Upper lobe of left lung (tissue), 6 donors: ENCODE data around the gene CAMK2N1. TPM values are rescaled to one million over a fixed set of nuclear protein-coding genes. Genes with fewer than 3 reads are reported as not detected.
A peak's percentile ranks its signal among the peaks of the same experiment; 100 is the strongest.

Experiments used
- ATAC-seq, 2 donors: fragments of 200-7000 bp; cut with Tn5 transposase; one replicate each; pipeline ENCODE4 v1.9.1; 2022; ENCODE audit warnings: mild to moderate bottlenecking in 2 of 2, moderate library complexity in 2 of 2; ENCODE audit not compliant: low FRiP score in 2 of 2
- DNase-seq, 2 donors: peaks; one replicate each; pipeline ENCODE4 v3.0.0-alpha.2; 2019 to 2020
- H3K27ac ChIP-seq, 4 donors: fragments of 200-600 bp; sonication (generic); one replicate each; pipeline ENCODE4 v1.5.1; 2016 to 2019
- H3K27me3 ChIP-seq, 4 donors: fragments of 200-600 bp; sonication (generic); one replicate each; pipeline ENCODE4 v1.5.1; 2017 to 2019
- H3K36me3 ChIP-seq, 4 donors: fragments of 200-600 bp; sonication (generic); one replicate each; pipeline ENCODE4 v1.5.1; 2016 to 2019
- H3K4me1 ChIP-seq, 4 donors: fragments of 200-600 bp; sonication (generic); one replicate each; pipeline ENCODE4 v1.5.1; 2018 to 2019
- H3K4me3 ChIP-seq, 4 donors: fragments of 200-600 bp; sonication (generic); one replicate each; pipeline ENCODE4 v1.5.1; 2017 to 2019; ENCODE audit warnings: mild to moderate bottlenecking in 2 of 4, moderate library complexity in 1 of 4
- H3K9me3 ChIP-seq, 4 donors: fragments of 200-600 bp; sonication (generic); one replicate each; pipeline ENCODE4 v1.5.1; 2018 to 2019
- EP300 ChIP-seq, 4 donors: sonication (generic); formaldehyde crosslinking; IDR thresholded peaks; one replicate each; pipeline ENCODE4 v1.5.1; 2017; ENCODE audit warnings: antibody characterized with exemption in 4 of 4, control low read depth in 2 of 4
- POLR2A ChIP-seq, 4 donors: fragments of 450-650 bp; IDR thresholded peaks; one replicate each; pipeline ENCODE4 v1.5.1; 2016 to 2017; ENCODE audit warnings: antibody characterized with exemption in 4 of 4, mild to moderate bottlenecking in 2 of 4
- POLR2AphosphoS5 ChIP-seq, 2 donors: sonication (generic); formaldehyde crosslinking; IDR thresholded peaks; one replicate each; pipeline ENCODE4 v1.5.1; 2017; ENCODE audit warnings: antibody characterized with exemption in 2 of 2
- WGBS, 2 donors: methylation state at CpG; one replicate each; pipeline ENCODE4 v1.1.5; 2017 to 2018; 5-methylcytosine and 5-hydroxymethylcytosine counted together
- total RNA-seq, 6 donors: library from RNA; depleted of rRNA in 4 of 6; stranded (reverse); fragments of >200 nt in 4 of 6; gene quantifications; one replicate each; pipeline versions ENCODE4 v1.1.0 to v1.2.1, GENCODE V29; 2016 to 2021
- TF ChIP-seq, protein P1 (sequence below), 6 experiments: fragments of 450-650 bp in 4 of 6; fragments of 200-600 bp in 2 of 6; sonication (generic) in 2 of 6; IDR thresholded peaks; one replicate each; pipeline ENCODE4 v1.5.1; 2016 to 2019; ENCODE audit warnings: antibody characterized with exemption in 6 of 6
- donor health status: DM: no; HTN: no; CAD: no; lungs with moderate emphysema.
- donor health status: DM: no; HTN: yes; CAD: no; lungs with severe emphysema.

CAMK2N1 gene
- total RNA-seq, 6 donors from 2014 or later = 18.4 to 63.9 (median 28.1) TPM

DNA sequence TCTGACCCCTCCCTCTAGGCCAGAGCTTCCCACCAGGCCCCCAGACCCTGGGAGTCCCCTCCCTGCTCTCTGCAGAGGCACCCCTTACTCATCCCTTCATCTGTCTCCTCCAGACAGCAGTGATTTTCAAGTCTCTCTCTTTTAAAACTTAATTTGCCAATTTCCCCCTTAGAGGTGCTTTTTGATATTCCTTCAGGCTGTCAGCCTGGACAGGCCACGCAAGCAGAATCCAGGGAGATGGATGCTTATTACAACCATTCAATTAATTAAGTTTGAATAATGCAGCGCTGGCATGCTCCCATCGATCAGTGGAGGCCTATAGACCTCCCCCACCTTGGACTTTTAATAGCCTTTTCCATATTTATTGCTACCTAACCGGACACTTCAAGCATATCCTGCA, 6.2 kb downstream of the CAMK2N1 start:
- H3K9me3 ChIP-seq = no peaks in the 10 kb centered on the region
- no peaks in the 10 kb centered on the region for H3K36me3 ChIP-seq
- DNase-seq (no peak), ATAC-seq (no peak)
- 69 to 76% methylated on average over 4 of the region's 4 CpGs for WGBS, 2 donors
- H3K27ac ChIP-seq = no peak overlapping the region
- TF ChIP-seq POLR2A (IDR thresholded peaks at IDR 0.05) = no peak
- no peak for TF ChIP-seq POLR2AphosphoS5 (IDR thresholded peaks at IDR 0.05)
- TF ChIP-seq EP300 (IDR thresholded peaks at IDR 0.05) = no peak
- TF ChIP-seq, protein P1, sequence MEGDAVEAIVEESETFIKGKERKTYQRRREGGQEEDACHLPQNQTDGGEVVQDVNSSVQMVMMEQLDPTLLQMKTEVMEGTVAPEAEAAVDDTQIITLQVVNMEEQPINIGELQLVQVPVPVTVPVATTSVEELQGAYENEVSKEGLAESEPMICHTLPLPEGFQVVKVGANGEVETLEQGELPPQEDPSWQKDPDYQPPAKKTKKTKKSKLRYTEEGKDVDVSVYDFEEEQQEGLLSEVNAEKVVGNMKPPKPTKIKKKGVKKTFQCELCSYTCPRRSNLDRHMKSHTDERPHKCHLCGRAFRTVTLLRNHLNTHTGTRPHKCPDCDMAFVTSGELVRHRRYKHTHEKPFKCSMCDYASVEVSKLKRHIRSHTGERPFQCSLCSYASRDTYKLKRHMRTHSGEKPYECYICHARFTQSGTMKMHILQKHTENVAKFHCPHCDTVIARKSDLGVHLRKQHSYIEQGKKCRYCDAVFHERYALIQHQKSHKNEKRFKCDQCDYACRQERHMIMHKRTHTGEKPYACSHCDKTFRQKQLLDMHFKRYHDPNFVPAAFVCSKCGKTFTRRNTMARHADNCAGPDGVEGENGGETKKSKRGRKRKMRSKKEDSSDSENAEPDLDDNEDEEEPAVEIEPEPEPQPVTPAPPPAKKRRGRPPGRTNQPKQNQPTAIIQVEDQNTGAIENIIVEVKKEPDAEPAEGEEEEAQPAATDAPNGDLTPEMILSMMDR (IDR thresholded peaks at IDR 0.05) = no peak
- no peak overlapping the region for H3K4me3 ChIP-seq
- H3K4me1 ChIP-seq = peaks cover 12 to 26% (median 22%) of the 10 kb centered on the region in 4 donors
- peaks cover 0 to 31% (median 14%) of the 10 kb centered on the region in 4 donors for H3K27me3 ChIP-seq

DNA sequence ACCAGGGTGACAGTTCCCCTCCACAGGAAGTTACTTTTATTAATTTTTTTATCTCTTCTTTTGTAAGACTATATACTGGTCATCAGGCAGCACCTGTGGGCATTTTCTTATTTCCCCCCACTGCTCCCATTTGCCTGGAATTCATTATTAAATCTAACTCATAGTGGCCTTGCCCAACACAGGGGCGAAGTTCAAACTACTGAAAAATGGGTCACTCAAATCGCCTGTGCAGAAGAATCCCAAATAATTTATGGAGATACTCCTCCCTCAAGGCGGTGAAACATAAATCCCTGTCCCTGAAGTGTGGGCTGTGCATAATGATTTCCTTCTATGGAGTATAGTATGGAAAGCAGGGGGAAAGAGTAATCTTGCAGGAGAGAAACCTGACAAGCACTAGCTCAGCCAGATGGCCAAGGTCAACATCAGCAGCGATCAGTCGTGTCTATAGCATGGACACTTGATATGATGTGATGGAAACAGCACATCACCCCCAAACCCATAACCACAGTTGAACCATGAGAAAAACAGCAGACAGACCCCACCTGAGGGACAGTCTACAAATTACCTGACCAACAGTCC, 7.9 kb downstream of the CAMK2N1 start:
- no peaks in the 10 kb centered on the region for H3K9me3 ChIP-seq
- DNase-seq (no peak), ATAC-seq (no peak)
- H3K27me3 ChIP-seq = peaks cover 0 to 19% (median 5%) of the 10 kb centered on the region in 4 donors
- 67 to 70% methylated on average over 5 of the region's 5 CpGs for WGBS, 2 donors
- H3K27ac ChIP-seq = no peak overlapping the region
- TF ChIP-seq POLR2A (IDR thresholded peaks at IDR 0.05) = no peak
- no peak for TF ChIP-seq POLR2AphosphoS5 (IDR thresholded peaks at IDR 0.05)
- TF ChIP-seq, protein P1 (IDR thresholded peaks at IDR 0.05) = no peak
- no peak for TF ChIP-seq EP300 (IDR thresholded peaks at IDR 0.05)
- no peaks in the 10 kb centered on the region for H3K36me3 ChIP-seq
- peaks cover 9 to 15% (median 14%) of the 10 kb centered on the region in 4 donors for H3K4me1 ChIP-seq
- no peak overlapping the region for H3K4me3 ChIP-seq

DNA sequence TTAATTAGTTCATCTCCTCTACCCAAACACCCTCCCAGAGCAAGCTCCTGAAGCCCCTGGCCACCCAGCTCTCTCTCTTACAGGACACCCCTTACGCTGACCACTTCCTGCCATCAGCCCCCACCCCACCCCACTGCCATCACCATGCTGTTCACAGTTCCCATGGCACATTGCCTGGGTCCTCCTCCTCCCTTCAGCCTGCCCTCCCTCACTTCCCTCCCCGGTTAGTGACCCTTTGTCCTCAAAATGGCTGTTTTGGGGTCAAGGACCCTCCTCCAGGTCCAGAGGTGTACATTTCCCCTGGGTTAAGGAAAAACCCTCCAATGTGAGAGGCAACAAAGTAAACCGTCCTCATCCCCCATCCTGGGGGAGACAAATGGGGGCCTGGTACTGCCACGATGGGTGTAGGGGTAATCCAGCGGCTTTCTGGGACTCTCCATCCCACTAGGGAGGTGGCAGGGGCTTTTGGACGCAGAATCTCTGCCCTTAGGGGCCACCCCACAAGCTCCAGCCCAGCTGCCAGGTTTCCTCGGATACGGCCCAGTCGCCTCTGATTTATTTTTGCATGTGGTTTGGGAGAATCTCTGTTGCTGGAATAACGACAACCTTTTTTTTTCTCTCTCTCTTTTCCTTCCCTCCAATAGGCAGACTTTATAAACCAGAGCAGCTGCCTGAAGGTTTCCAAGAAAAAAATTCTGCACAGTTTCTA, 8.5 kb downstream of the CAMK2N1 start:
- H3K27me3 ChIP-seq = peaks cover 0 to 19% (median 5%) of the 10 kb centered on the region in 4 donors
- no peak for ATAC-seq

DNA sequence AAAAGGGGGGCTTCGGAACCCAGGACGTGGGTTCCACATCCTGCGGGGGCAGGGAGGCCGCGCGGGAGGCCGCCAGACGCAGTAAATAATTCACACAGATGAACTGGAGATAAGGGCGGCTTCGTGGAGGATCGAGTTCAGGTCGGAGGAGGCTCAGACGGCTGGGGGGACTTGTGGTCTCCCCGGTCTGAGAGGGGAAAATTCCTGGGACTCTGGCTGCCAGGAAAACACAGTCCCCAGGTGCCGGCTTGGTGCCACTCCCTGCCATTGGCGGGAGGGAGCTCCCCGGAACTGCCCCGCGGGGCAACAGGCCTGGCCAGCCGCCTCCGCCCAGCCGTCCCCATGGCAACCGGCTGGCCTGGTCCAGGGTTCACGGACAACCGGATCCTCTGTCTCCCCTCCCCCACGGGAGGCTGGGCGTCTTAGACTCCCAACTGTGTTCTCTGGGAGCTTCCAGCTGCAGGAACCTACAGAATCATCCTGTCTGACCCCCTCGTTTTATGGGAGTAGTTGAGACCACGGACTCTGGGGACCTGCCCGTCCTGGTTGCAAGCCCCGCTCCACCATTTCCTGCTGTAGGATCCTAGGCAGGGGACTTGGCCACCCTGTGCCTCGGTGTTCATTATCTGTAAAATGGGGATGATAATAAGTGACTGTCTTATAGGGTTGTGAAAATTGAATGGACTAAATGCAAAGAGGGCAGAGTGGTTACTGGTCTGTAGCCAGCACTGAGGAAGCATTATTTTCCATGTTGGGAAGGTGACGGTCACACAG, 9.6 kb downstream of the CAMK2N1 start:
- Histone ChIP-seq H3K27me3 (peaks cover 0 to 19% (median 4%) of the 10 kb centered on the region in 4 donors), H3K4me1 (peaks cover 4 to 15% (median 14%) of the 10 kb centered on the region in 4 donors), H3K36me3 (no peaks in the 10 kb centered on the region), H3K4me3 (no peak overlapping the region), H3K27ac (no peak overlapping the region), H3K9me3 (no peaks in the 10 kb centered on the region)
- TF ChIP-seq EP300 (IDR thresholded peaks at IDR 0.05) = no peak
- TF ChIP-seq, protein P1 (IDR thresholded peaks at IDR 0.05) = no peak
- 12 to 17% methylated on average over 10 to 23 of the region's 33 CpGs for WGBS, 2 donors
- DNase-seq (peak in 1 of 2 donors; percentile 71), ATAC-seq (peak in 1 of 2 donors; percentile 15)

More for the DNA sequence above, 8.5 kb downstream of the CAMK2N1 start:
- Histone ChIP-seq H3K9me3 (no peaks in the 10 kb centered on the region), H3K36me3 (no peaks in the 10 kb centered on the region), H3K4me3 (no peak overlapping the region), H3K4me1 (peaks cover 9 to 15% (median 14%) of the 10 kb centered on the region in 4 donors), H3K27ac (peak overlapping the region in 2 of 4 donors; percentile 40 to 64)
- WGBS, 2 donors = 42 to 46% methylated on average over 8 to 10 of the region's 10 CpGs
- DNase-seq = no peak
- no peak for TF ChIP-seq EP300 (IDR thresholded peaks at IDR 0.05)
- TF ChIP-seq POLR2AphosphoS5 (IDR thresholded peaks at IDR 0.05) = no peak
- no peak for TF ChIP-seq POLR2A (IDR thresholded peaks at IDR 0.05)
- TF ChIP-seq, protein P1 (IDR thresholded peaks at IDR 0.05) = no peak
